RKO (cell line): ENCODE results near the gene SNAPC4.
"Not testable (repeated sequence)": the region's sequence is repeated elsewhere in the genome, so short reads cannot be mapped to it uniquely, and the experiment has no call there.

Experiments
- DNase-seq: peaks from one replicate; pipeline ENCODE4 v3.0.0-alpha.2; 2016; ENCODE audit warnings: low spot score

Gene SNAPC4

DNA sequence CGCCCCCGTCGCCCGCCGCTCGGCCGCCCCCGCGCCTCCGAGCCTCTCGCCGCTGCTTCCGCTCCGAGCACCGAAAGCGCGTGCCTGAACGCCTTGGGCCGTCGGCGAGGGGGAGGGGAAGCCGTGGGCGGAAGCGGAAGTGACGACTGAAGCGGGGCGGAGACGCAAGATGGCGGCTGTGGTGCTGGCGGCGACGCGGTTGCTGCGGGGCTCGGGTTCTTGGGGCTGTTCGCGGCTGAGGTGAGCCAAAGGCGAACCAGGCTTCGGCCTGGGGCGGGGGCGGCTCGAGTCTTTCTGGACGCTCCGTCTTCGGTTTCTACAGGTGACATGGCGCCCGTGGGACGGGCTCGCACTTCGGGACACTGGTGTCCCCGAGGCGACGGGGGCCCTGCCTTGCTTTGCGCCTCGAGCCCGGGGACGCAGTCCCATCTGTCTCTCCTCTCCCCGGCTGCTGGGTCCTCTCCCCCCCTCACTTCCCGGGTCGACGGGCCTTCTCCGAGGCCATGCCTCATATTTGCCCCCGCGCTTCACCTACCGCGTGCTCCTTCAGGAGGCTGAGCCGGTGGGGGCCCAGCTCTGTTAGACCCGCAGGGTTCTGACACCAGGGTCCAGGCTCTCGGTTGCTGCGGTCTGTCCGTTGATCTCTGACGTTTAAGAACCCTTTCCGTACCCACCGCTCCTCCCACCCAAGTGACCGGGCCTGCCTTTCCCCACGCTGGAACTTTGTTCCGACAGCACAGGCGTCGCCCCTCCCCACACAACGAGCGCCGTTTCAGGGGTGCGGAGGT, 10.7 kb upstream of the SNAPC4 start, which contains the start of the genes ENTR1 and PMPCA:
TSS of gene ENTR1 (minus strand) at position 115 of the 788 bp plus-strand sequence. CDS start 217 bp downstream, outside the sequence.
TSS of gene PMPCA (plus strand) at position 159 of the 788 bp plus-strand sequence. CDS start at position 170, 11 bp downstream.
- peak; percentile 97 for DNase-seq

- DNase-seq, result peak; percentile 77
Measured at GRCh38 chr9:136409557-136410455, 9.8 kb upstream of the SNAPC4 start.

- DNase-seq, result no peak
Measured at GRCh38 chr9:136407911-136408310, 7.9 kb upstream of the SNAPC4 start.

GRCh38 chr9:136407061-136407460, 7.1 kb upstream of the SNAPC4 start:
- not testable (repeated sequence) for DNase-seq

DNA sequence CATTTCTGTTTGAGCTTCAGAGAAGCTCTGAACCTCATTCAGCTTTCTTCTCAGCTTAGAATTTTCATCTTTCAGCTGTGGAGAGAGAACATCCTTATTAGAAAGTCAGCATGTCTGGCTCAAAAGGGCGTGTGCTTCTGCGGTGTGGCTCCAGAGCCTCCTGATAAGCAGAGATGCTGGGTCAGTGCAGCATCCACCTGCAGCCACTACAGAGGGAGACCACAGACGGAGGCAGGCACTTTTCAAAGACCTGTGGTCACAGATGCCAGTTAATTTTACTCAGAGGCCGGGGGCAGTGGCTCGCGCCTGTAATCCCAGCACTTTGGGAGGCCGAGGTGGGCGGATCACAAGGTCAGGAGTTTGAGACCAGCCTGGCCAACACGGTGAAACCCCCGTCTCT, 5.9 kb upstream of the SNAPC4 start:
- not testable (repeated sequence) for DNase-seq

- no peak for DNase-seq
Measured at GRCh38 chr9:136405481-136405880, 5.5 kb upstream of the SNAPC4 start.

DNA sequence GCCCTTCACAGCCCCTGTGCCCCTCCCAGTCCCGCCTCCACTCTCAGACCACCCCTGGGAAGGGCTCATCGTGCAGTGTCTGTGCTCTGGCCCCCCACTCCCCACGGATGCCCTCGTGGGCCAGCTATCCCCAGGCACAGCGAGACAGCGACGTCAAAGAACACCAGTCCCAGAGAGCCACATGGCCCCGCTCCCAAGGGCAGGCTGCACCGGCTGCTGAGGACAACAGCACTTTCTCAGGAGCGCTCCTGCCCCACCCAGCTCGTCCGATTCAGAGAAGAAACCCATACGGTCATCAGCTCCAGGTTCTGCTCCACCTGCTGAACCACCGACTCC, 4.8 kb upstream of the SNAPC4 start:
- no peak for DNase-seq

DNA sequence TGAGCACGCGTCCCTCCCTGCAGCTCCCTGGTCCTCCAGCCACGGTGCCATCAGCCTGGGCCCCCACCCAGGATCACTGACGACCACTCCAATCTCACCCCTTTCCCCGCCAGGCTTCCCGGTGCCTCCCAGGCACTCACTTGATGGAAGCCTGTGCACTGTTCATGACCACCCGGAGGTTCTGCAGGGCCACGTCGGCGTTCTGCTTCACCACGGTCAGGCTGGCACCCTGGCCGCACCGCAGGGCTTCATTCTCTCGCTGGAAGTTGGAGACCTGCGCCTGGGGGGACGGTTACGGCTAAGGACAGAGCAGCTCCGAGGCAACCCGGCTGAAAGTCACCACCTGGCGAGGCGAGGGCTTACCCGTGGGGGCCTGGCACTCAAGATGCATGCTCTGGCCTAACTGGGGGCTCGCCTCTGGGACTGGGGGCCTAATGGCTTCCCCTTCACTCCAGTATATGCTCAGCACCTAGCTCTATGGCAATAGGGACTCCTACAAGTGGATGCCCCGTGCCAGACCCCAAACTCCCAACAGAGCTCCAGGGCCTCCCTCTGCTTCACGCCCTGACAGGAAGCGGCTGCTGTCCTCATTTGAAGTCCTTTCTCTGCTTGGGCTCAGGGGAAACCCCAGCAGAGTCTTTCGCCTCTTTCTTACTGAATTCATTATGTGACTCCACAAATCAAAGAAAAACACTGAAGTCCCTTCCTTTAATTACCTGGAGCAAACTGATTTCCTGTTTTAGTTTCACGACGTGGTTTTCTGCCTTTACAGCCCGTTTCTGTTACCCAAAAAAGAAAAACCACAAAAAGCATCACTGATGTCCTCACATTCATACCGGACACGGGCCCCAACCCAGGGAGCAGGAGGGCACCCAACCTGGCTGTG, 4.2 kb upstream of the SNAPC4 start:
- no peak for DNase-seq

DNA sequence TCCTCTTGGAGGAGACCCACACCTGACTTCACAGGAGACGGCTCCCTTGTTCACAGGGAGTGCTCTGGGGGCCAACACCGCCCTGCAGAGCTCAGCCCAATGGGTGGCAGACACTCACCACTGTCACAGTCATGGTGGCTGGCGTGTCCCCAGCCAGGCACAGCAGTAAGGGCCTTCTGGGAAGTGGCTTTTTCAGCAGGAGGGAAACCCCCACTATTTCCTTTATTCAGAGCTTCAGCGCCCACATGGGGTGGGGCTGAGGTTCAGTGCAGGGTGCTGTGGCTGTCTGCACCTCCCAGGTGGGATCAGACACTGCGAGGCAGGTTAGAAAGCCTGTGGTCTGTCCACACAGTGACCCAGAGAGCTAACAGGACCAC, 3.6 kb upstream of the SNAPC4 start:
- DNase-seq, result no peak

- DNase-seq, result no peak
Measured at GRCh38 chr9:136402067-136402466, 2.1 kb upstream of the SNAPC4 start.

GRCh38 chr9:136401173-136401922, 1.4 kb upstream of the SNAPC4 start:
- DNase-seq, result no peak

- DNase-seq, result peak; percentile 66
Measured at GRCh38 chr9:136399176-136400037, 563 bp downstream of the SNAPC4 start.

GRCh38 chr9:136398286-136398685, 1.7 kb downstream of the SNAPC4 start:
- no peak for DNase-seq

GRCh38 chr9:136397643-136398042, 2.3 kb downstream of the SNAPC4 start:
- no peak for DNase-seq

DNA sequence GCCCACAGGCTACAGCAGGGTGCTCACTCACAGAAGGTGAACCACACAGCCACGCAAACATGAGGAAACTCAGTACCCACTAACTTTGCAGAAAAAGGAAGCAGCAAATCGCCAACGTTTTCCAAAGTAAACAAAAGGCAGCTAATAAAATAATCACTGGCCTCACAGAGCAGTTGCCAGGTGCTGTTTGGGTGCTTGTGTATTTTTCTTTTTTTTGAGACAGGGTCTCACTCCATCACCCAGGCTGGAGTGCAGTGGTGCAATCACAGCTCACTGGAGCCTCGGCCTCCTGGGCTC, 3.8 kb downstream of the SNAPC4 start:
- DNase-seq, result no peak

GRCh38 chr9:136395345-136396218, 4.4 kb downstream of the SNAPC4 start:
- no peak for DNase-seq

GRCh38 chr9:136395020-136395340, 5.0 kb downstream of the SNAPC4 start:
- DNase-seq, result no peak

DNA sequence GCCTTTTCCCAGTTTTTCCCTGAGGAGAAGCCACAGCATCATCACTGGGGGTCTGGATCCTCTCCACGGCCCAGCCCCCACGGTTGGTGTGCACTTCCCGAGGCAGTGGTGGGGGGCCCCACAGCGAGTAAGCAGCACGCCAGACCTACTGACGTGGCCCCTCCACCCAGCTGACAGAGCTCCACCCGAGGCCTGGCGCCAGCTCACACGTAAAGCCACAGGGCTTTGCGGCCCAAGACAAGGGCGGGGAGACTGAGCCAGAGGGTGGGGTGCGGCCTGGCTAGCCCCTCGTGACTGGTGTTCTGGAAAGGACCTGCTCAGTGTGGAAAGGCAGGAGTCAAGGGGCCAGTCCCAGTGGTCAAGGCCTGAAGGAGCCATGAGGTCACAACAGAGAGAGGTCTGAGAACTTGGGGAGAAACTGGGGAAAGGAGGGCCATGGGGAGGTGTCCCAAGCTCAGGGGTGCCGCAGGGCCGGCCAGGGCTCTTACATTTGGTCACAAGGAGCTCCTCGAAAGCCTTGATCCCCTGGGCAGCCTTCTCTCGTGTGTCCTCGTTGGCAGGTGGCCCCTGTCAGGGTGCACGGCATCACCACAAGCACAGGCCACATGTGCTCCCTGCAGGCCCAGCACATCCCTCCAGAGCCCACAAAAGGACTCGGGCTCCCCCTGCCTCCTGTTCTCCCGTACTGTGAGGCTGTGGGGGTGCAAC, 5.5 kb downstream of the SNAPC4 start:
- DNase-seq, result no peak

GRCh38 chr9:136393531-136393930, 6.4 kb downstream of the SNAPC4 start:
- DNase-seq, result no peak
